Activated naive CD4-positive, alpha-beta T cell (primary cell): ENCODE results near the gene TSC22D3.
A peak's percentile ranks its signal among the peaks of the same experiment; 100 is the strongest.

Source experiments
- DNase-seq, 4 experiments: peaks; one replicate each; lab custom pipeline; 2025; lab: John Stamatoyannopoulos, UW

Gene TSC22D3

DNA sequence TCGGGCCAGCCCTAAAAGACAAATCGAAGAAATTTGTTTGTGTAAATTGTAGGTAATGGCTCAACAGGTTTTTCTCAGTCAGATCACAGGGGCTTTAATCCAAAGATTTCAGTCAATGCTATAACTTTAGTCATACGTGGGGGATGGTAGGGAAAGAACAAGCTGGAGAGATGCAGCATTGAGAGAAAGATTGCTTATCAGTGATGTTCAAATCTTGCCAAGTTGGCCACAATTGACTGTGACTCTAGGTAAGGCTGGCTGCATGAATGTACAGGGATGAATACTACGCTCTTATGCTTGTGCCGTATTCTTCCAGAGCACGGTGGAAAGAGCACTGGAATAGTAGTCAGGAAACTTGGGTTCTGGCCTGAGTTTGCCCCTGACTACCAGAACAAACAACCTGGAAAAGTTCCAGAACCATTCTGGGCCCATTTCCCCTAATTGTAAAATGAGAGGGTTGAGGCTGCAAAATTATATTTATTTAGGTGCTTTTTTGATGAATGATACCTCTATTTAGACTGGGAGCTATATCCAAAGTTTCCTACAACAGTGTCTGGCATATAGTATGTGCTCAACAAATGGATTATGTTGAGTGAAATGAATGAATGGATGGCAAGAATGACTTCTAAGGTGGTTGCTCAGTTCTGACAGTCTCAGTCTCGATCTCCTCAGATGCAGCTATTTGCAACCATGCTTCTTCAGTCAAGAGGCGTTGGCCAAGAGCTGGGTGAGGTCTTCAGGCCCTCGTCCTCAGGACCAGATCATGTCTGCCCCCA lies 44.4 kb downstream of the TSC22D3 start:
- DNase-seq, result no peak

DNA sequence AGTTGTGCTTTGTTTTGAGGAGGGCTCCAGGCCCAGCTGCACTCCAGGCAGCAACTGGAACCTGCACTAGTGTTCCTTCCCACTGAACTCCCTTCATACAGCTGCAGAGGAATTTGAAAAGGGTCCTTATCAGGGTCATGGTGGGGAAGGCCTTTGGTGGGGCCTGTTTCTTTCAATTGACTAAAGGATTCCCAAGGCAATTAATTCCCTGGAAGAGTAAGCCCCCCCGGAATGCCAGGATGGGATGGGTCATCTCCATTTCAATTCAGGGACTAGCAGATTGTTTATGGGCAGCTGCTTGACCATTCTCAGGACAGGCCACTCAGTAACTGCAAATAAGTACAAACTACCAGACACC lies 45.3 kb downstream of the TSC22D3 start:
- DNase-seq, result no peak

DNA sequence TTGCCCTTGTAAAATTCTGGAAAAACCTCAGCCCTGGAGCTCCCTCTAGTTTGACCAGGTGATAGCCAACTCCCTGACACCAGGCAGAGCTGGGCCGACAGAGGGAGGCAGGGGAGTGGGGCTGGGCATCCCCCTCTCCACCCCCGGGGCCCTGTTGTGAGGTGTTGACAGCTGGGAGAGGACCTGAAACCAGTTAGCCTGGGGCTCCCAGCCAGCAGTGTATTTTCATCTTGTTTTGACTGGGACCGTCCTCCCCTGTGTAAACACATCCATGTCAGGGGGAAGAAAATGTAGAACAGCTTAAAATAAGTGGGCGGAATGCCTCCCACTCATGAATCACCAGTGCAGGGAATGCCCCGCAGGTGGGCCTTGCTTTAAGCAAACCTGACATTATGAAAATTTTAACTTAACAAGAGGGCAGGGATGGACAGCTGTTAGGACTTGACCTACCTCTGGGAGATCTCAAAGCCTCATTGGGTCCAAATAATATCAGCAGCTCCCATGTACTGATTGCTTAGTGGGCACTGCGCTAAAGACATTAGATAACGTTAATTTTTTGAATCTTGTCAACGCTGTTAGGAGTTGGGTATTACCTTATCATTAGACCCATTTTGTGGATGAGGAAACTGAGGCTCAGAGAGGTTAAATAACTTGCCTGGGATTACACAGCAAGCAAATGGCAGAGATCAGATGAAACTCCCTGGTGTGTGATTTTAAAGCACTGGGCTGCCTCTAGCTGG lies 45.9 kb downstream of the TSC22D3 start:
- DNase-seq, result no peak

DNA sequence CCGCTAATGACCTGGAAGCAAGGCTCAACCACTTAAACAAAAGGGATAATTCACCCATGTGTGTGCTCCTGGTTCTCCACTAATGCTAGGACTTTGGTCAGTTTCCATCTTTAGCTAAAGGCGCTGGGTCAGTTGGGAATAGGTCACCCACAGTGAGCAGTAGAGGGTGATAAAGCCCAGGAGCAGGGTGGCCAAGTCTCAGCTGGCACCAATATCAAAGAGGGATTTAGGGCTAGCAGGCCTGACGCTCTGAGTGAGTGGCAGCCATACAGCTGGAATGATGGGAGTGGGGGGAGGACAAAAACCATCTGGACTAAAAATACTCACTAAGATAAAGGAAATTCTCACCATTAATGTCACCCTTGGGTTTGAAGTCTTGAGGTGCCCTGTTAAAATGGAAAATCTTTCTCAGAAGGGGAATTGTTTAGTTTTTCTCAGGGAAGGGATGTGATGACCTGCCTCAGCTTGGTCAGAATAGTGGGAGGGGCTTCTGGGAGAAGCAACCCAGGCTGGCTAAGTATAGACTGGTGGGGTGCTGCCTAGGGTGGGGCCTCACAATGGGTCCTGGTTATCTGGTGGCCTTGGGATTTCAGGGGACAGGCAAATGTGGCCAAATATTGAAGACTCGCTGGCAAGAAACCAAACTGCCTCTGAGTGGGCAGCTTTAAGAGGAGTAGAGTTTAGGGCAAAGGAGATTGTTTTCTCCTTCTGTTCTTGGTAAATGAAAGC lies 47.1 kb downstream of the TSC22D3 start:
- DNase-seq, result no peak

DNA sequence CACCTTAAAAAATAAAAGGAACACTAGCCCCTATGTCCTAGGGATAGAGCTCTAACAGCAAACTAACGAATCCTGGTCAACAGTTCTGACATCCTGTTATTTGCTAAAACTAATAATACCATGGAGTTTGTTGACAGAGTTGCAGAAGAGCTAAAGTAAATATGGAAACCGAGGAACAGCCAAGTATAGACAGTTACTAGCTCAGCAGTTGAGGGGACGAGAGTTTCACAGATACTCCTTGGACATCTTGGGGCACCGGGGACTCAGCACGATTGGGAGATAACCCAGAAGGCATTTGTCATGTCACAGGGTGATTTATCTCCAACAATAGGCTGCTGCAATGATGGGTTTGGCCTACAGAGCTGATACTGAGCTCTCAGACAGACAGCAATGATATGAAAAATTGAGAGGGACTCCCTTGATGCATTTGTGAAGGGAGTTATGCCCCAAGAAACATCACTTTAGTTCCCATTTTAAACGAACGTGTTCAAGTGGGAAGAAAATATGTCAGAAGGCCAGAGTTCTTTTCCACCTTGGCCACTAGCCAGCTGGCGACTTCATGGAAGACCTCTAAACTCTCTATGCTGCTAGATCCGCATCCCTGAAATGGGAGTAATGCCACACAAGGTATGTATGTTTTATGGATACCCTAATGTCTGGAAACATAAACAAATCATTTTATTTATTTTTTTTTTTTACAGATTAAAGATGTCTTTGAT lies 48.6 kb downstream of the TSC22D3 start:
- DNase-seq, result no peak

DNA sequence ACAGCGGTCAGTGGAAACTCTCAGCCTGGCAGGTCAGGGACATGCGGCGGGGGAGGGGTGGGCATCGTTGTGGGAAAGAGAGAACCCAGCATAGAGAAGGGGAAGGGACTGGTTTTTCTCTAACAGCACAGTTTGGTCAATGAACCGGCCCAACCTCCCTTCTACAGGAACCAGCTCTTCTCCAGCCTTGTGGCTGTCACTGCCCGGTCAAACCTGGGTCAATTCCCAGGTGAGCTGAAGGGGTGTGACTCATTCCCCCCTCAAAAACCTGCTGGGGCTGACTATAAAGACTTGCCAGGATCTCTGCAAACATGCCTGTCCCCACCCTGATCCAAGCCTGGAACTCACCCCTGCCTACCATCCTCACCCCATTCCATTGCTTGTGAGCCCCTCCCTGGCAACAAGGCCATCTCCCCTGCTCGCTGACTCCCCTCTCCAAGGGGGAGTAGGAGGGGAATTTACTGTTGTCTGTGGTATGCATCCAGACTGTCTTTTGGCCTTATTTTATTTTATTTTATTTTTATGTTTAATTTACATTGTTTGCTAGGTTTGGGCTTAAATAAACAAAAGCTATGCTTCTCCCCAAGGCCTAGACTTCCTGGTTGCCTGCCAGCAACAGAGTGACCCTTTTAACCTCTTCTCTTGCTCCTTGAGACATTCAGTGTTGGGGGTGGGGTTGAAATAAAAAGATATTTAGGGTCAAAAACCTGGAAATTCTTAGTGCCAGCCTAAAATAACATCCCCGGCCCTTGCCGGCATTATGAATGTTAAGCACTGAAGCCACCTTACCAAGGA lies 49.6 kb downstream of the TSC22D3 start:
- no peak for DNase-seq

DNA sequence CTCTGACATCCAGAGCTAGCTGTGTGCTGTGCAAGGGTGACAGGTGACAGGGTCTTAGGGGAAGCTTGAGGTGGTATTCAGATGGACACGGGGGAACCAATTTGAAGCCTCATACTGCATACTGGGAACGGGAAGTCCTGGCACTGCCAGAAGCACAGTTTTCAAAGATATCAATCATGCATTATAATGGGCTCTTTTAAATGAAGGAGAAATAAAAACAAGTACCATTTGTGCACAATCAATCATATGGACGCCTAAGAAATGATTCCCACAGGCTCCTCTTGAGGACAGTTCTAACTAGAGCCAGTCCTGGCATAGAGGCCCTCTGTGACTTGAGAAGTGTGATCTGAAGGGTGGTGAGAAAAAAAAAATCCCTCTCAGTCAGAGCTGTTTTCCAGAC lies 50.9 kb downstream of the TSC22D3 start:
- DNase-seq, result no peak

DNA sequence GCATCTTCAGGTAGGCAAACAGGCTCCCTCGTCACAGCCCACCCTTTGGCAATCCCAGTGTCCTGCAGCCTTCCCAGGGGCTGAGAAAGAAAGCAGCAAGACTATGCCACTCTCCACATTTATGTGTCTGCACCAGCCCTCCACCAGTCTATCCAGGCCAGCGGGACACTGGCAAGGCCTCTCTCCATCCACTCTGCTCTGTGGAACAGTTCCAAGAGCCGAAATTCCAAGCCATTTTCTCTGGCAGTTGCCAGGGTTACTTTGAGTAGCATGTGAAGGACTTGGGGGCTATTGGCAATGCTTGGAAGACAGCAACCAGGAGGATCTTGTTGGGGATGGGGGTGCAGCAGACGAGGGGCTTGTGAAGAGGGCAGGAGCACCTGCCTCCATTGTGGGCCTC lies 52.1 kb downstream of the TSC22D3 start:
- DNase-seq, result no peak

DNA sequence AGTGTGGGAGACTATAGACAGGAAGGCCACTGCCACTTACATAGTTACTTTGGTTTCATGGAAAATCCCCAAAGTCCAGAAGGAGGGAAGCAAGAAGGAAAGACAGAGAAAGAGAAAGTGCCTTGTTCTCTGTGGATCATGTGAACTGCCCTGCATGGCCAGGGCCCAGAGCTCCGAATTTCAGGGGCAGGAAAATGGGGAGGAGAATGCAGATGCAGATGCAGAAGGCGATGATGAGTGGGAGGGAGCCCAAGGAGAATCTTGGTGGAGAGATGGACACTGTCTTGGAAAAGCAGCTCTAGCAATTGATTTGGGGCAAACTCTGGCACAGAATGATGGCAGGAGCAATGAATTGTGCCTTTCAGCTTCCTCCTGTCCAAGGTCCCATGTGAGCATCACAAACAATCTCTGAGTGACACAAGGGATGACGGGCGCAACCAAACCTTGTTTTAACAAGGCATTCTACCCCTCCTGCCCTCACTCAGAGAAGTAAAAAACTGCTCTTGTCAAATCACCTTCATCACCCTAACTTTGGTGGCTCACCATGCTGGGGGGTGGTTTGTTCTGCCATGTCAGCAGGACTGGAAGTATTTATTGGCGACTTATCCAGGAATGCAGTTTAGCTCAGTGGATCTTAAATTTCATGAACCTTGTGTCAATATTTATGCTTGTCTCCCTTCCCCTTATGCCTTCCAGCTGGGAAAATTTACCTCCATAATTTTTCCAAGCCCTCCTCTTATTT lies 53.5 kb downstream of the TSC22D3 start:
- DNase-seq, result no peak

DNA sequence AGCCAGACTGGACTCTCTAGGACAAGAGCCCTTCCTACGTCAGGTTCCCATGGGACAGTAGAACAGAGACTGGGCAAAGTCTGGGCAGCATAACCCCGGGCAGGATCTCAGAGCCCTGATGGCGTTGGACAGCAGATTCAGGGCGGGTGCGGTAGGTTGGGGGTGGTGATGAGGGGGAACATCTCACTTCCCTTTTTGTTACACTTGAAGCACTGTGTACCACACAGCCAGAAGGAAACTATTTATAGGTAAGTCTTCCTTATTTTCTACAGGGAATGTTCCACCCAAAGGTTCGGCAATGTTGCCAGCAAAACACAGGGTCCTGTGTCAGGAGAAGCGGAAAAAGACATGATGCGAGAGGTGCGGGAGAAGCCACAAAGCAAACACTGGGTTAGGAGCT lies 54.3 kb downstream of the TSC22D3 start:
- no peak for DNase-seq

DNA sequence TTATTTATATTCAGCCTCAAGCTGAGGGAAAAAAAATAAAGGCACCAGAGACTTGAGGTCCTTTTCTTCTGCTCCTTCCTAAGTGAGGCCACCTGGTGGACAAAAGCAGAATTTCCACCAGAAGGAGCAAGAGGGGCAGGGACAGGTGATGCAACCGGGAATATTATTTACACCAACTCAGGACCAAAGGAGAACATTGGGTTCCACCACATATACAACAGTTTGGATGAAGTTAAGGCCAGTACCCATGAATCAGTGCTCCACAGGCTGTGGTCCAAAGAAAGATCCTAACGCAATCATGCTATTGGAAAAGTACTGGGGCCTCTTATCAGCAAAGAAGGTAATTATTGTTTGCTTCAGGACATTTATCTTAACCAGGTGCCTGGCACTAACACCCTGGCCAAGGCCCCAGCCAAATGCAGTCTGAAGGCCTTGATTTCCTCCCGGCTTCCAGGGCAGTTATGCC lies 57.4 kb downstream of the TSC22D3 start:
- peak; percentile 7 to 53 (median 31) for DNase-seq

DNA sequence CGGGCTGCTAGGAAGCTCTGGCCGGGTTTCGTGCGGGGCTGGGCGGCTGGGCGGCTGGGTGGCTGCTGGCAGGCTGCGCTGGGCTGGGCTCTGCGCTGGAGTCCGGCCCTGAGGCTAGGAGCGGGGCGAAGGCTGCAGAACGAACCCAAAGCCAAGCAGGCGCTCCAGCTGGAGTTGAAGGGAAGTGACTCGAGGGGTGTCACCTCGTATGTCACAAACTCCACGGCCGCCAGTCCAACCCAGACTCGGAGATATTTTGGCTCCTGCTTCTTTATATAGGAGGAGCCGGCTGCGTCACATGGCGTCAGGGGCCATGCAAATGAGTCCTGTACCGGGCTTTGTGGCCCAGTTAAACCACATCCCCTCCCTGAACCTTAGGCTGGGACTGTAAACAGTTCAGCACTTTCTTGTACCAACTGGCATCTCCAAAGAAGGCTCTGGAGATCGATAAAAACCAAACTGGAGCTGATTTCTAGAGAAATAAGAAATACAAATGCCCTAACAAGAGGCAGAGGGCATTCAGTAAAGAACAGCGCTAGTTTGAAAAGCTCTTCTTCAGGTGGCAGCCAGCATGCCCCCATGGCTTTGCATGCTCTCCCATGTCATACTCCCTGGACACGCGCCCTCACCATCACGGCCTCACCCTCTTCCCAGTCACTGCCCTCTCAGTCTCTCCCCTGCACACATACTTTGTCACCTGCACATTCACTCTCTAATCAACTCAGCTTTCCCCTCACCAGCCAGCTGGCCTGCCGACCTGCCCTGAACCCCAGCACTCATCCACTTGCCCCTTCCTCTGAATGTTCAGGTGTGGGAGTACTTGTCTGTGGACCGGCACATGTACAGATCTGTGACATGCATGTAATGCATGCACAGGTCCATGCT lies 58.5 kb downstream of the TSC22D3 start:
- peak; percentile 17 to 78 (median 58) for DNase-seq

DNA sequence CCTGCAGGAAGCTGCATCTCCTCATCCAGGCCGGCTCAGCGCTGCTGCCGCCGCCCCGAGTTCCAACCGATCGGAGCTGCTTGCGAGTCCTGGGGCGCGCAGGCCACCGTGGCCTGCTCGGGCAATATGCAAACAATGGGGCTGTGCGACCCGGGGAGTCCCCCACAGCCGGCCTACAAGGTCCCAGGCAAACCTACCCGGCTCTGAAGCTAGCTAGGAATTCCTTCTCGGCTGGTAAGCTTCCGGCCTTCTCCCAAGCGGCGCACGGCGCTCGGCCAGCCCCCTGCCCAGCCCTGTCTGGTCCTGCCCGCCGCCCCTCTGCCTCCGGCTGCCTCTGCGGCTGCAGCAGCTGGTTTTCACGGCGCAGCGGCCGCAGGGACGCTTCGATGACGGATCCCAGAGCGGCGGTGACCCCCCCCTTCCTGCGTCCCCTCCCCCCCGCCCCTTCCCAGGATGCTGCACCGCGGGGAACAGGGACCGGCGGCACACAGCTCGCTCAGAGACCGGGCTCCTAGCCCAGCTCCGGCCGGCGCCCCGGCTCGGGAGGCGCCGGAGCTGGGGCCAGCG lies 59.4 kb downstream of the TSC22D3 start:
- peak in 1 of 4 experiments; percentile 13 for DNase-seq

DNA sequence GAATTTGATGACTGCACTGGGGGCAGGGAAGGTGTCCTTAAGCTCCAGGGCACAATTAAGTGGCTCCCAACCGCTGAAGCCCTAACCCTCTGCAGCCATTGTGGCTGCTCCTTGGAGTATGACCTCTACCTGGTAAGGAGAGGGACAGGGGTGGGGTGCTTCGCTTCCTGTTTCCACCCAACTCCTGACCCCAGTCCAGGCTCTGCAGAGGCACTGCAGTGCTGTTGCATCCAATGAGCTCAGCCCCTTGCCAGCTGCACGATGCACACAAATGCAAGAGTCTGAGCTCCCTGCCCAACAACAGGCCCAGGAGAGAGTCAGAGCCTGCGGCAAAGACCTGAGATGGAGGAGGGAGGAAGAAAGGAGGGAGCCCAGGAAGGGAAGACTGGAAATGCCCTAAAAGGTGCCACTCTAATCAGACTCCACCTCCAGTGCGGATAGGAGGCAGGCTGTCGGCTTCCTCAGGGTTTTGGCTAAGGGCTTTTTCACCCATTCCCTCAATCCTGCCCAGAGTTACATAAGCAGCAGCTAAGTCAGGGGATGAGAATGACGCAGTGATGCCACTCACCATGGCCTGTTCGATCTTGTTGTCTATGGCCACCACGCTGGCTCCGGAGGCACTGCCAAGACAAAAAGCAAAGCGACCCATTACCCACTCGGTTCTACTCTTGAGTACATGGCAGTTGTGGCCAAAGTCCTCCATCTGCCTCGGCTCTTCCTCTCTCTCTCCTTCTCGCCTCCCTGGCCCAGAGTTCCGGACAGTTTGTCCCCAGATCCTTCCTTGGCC lies 60.1 kb downstream of the TSC22D3 start:
- DNase-seq, result peak in 1 of 4 experiments; percentile 9

DNA sequence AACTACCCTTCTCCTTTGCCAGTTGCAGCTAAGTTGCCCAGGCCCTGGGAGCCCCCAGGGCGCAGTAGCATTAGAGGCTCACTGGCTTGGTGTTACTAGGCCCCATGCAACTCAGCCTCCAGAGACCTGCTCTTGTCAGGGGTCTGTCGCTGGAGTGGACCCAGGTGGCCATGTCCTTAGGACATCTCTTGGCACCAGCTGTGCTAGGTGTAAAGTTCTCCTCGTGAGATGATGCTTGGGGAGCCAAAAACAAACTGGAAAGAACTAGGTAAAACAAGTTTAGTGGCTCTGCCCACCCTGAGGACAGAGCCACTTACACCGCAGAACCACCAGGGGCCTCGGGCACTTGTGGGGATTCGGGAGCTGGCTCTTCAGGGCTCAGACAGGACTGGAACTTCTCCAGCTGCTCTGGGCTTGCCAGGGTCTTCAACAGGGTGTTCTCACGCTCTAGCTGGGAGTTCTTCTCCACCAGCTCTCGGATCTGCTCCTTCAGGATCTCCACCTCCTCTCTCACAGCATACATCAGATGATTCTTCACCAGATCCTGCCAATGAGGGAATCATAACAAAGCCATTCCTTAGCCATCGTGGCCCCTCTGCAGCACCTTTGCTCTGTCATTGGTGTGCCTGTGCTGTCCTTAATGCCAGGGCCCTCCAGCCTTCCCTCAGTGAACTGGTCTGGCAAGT lies 61.2 kb downstream of the TSC22D3 start:
- peak in 1 of 4 experiments; percentile 9 for DNase-seq

DNA sequence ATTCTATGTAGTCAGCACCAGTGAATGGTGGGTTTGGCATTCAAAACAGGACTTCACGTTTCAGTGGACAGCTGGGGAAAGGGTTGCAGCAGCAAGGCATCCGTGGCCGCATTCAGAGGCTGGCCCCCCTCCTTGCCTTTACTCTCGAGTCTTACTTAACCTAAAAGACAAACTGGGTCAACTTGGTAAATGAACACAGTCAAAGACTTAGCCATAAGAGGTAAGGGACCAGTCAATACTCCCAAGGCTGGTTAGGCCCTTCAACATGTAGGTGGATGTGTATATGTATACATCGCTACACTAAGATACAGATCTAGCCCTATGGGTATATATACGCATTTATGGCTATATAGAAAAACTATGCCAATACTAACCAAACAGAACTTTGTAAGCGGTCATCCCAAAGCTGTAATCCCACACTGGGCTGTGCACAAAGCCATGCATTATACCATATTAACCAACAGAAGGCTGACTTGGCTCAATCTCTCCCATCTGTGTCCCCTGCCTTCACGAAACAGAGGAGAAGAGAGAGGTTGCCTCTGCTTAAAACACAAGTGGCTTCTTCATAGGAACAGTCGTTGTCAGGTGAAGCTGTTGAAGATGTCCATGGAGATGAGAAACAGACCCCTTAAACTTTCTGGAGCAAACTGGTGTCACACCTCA lies 61.9 kb downstream of the TSC22D3 start:
- DNase-seq, result no peak

DNA sequence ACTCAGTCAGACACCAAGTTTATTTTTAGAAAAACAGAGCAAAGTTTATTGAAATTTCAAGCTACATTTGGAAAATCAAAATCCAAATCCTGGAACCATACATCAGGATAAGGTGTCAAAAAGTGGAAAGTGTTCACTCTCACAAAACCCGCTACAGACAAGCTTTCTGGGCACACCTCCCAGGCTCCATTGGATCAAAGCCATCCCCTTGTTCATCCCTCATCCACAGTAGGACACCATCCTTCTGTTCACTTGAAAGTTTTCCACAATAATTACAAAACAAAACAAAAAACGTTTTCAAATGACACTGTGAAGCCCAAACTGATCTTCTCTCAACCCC lies 62.4 kb downstream of the TSC22D3 start:
- no peak for DNase-seq
